ENCODE results near the gene GRHL3. TPM values are rescaled to one million over a fixed set of nuclear protein-coding genes. Genes with fewer than 3 reads are reported as not detected.
A peak's percentile ranks its signal among the peaks of the same experiment; 100 is the strongest.

The GRHL3 gene
- total and polyA plus RNA-seq, 2 experiments from 2014 or later, result not detected

- Histone ChIP-seq H3K9me2 (ENCODE audit: insufficient read depth) (no peaks in the 10 kb centered on the region), H3K9me3 (ENCODE audit: low read depth) (no peaks in the 10 kb centered on the region), H3K9ac (no peak overlapping the region), H3K4me1 (ENCODE audit: insufficient read depth) (peaks cover 17% of the 10 kb centered on the region), H3K4me3 (no peak overlapping the region), H4K20me1 (ENCODE audit: insufficient read depth) (no peaks in the 10 kb centered on the region), H3K27ac (peak overlapping the region; percentile 16; the same call in 1 of the 2 replicates), H3K4me2 (ENCODE audit: unreplicated experiment) (peak overlapping the region; percentile 26), H2AFZ (no peak overlapping the region), H3K79me2 (ENCODE audit: insufficient read depth) (no peaks in the 10 kb centered on the region), H3K36me3 (ENCODE audit: low read depth) (no peaks in the 10 kb centered on the region), H3K27me3 (replicated peaks; ENCODE audit: insufficient read depth) (0 out of 2 replicates have a peak, but pooled peaks cover 3% of the 10 kb centered on the region), H3F3A (ENCODE audit: insufficient read depth) (peaks cover 14% of the 10 kb centered on the region)
- in situ Hi-C loops (cut with MboI), result no loop called here
- TF ChIP-seq EZH2 (IDR thresholded peaks at IDR 0.05; ENCODE audit: insufficient read depth, poor library complexity, severe bottlenecking), result no peak
- TF ChIP-seq EZH2phosphoT487 (IDR thresholded peaks at IDR 0.05; ENCODE audit: insufficient read depth, low read depth), result no peak
- DNase-seq, result peak; percentile 56
- 26 to 31% methylated on average over 6 of the region's 6 CpGs for WGBS, 2 experiments (ENCODE audit: low coverage in 1 of 2, low lambda C conversion rate in 2 of 2, missing lambda C conversion rate in 2 of 2)
Measured at GRCh38 chr1:24276791-24277190, 42.4 kb upstream of the GRHL3 start.

GRCh38 chr1:24277420-24278169 is 41.6 kb upstream of the GRHL3 start:
- Histone ChIP-seq H3K4me3 (no peak overlapping the region), H3K36me3 (ENCODE audit: low read depth) (no peaks in the 10 kb centered on the region), H3K27me3 (replicated peaks; ENCODE audit: insufficient read depth) (0 out of 2 replicates have a peak, but pooled peaks cover 3% of the 10 kb centered on the region), H3K79me2 (ENCODE audit: insufficient read depth) (no peaks in the 10 kb centered on the region), H3K9me2 (ENCODE audit: insufficient read depth) (no peaks in the 10 kb centered on the region), H3K4me2 (ENCODE audit: unreplicated experiment) (peak overlapping the region; percentile 26), H3K9ac (no peak overlapping the region), H4K20me1 (ENCODE audit: insufficient read depth) (no peaks in the 10 kb centered on the region), H3K9me3 (ENCODE audit: low read depth) (no peaks in the 10 kb centered on the region), H3K4me1 (ENCODE audit: insufficient read depth) (peaks cover 17% of the 10 kb centered on the region), H3K27ac (peak overlapping the region; percentile 16; the same call in 1 of the 2 replicates), H2AFZ (no peak overlapping the region), H3F3A (ENCODE audit: insufficient read depth) (peaks cover 14% of the 10 kb centered on the region)
- in situ Hi-C loops (cut with MboI), result no loop called here
- peak; percentile 92 for DNase-seq
- WGBS, 2 experiments (ENCODE audit: low coverage in 1 of 2, low lambda C conversion rate in 2 of 2, missing lambda C conversion rate in 2 of 2), result 63% methylated on average over 12 of the region's 12 CpGs
- TF ChIP-seq EZH2 (IDR thresholded peaks at IDR 0.05; ENCODE audit: insufficient read depth, poor library complexity, severe bottlenecking) (no peak), EZH2phosphoT487 (IDR thresholded peaks at IDR 0.05; ENCODE audit: insufficient read depth, low read depth) (0 out of 2 replicates have a peak, but pooled peaks have one; percentile 31)

DNA sequence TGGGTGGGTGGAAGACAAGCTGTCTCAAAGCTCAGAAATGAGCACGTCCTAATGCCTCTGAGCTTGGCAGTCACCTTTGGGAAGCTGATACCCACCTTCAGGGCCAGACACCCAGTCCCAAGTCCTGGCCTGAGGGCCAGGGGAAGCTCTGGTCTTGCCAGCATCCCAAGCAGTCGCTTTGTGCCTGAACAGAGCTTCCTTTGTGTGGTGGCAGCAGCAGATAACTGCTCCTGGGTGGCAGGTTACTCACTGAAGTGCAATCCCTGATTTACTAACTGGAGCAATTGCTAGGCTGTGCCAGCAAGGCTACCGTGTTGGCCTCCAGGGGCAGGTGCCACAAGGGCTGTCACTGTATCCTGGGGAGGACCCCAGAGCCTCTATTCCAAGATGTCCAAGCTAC is 40.4 kb upstream of the GRHL3 start:
- 79 to 85% methylated on average over 3 of the region's 3 CpGs for WGBS, 2 experiments (ENCODE audit: low coverage in 1 of 2, low lambda C conversion rate in 2 of 2, missing lambda C conversion rate in 2 of 2)
- H3K79me2 ChIP-seq (ENCODE audit: insufficient read depth), result no peaks in the 10 kb centered on the region
- H3K27me3 ChIP-seq (replicated peaks; ENCODE audit: insufficient read depth), result 0 out of 2 replicates have a peak, but pooled peaks cover 3% of the 10 kb centered on the region
- DNase-seq, result no peak
- H3K27ac ChIP-seq, result no peak overlapping the region
- no peak overlapping the region for H3K4me2 ChIP-seq (ENCODE audit: unreplicated experiment)
- TF ChIP-seq EZH2phosphoT487 (IDR thresholded peaks at IDR 0.05; ENCODE audit: insufficient read depth, low read depth), result no peak
- no peak for TF ChIP-seq EZH2 (IDR thresholded peaks at IDR 0.05; ENCODE audit: insufficient read depth, poor library complexity, severe bottlenecking)
- no peak overlapping the region for H3K4me3 ChIP-seq
- in situ Hi-C loops (cut with MboI), result no loop called here
- H4K20me1 ChIP-seq (ENCODE audit: insufficient read depth), result no peaks in the 10 kb centered on the region
- H2AFZ ChIP-seq, result no peak overlapping the region
- no peaks in the 10 kb centered on the region for H3K9me2 ChIP-seq (ENCODE audit: insufficient read depth)
- H3K36me3 ChIP-seq (ENCODE audit: low read depth), result no peaks in the 10 kb centered on the region
- H3K9me3 ChIP-seq (ENCODE audit: low read depth), result no peaks in the 10 kb centered on the region
- H3K9ac ChIP-seq, result no peak overlapping the region
- H3K4me1 ChIP-seq (ENCODE audit: insufficient read depth), result peaks cover 21% of the 10 kb centered on the region
- H3F3A ChIP-seq (ENCODE audit: insufficient read depth), result peaks cover 15% of the 10 kb centered on the region

- Histone ChIP-seq H3K9me3 (ENCODE audit: low read depth) (no peaks in the 10 kb centered on the region), H3K36me3 (ENCODE audit: low read depth) (no peaks in the 10 kb centered on the region), H4K20me1 (ENCODE audit: insufficient read depth) (no peaks in the 10 kb centered on the region), H3K9me2 (ENCODE audit: insufficient read depth) (no peaks in the 10 kb centered on the region), H3K27me3 (replicated peaks; ENCODE audit: insufficient read depth) (0 out of 2 replicates have a peak, but pooled peaks cover 3% of the 10 kb centered on the region), H2AFZ (no peak overlapping the region), H3K79me2 (ENCODE audit: insufficient read depth) (no peaks in the 10 kb centered on the region), H3K9ac (no peak overlapping the region), H3K4me3 (no peak overlapping the region), H3F3A (ENCODE audit: insufficient read depth) (peaks cover 22% of the 10 kb centered on the region), H3K4me1 (ENCODE audit: insufficient read depth) (peaks cover 28% of the 10 kb centered on the region), H3K4me2 (ENCODE audit: unreplicated experiment) (no peak overlapping the region), H3K27ac (no peak overlapping the region)
- in situ Hi-C loops (cut with MboI), result no loop called here
- DNase-seq, result no peak
- no peak for TF ChIP-seq EZH2phosphoT487 (IDR thresholded peaks at IDR 0.05; ENCODE audit: insufficient read depth, low read depth)
- WGBS, 2 experiments (ENCODE audit: low coverage in 1 of 2, low lambda C conversion rate in 2 of 2, missing lambda C conversion rate in 2 of 2), result 88 to 89% methylated on average over 5 of the region's 5 CpGs
Measured at GRCh38 chr1:24279590-24280232, 39.4 kb upstream of the GRHL3 start.
